OCI-LY7 (cell line): Measurements from ENCODE around the gene NRN1. TPM values are rescaled to one million over a fixed set of nuclear protein-coding genes. Genes with fewer than 3 reads are reported as not detected.

Source experiments
- BruUV-seq: library from RNA; stranded (reverse); fragments of 400-500 nt; replicated peaks from 2 replicates; lab custom pipeline; 2021; lab: Mats Ljungman, UMichigan
- CTCF ChIA-PET: fragments of 300-600 bp; sonication (Branson Sonifier 250); formaldehyde crosslinking; loops from one replicate; lab custom pipeline; 2022; ENCODE audit warnings: antibody characterized with exemption; ENCODE audit not compliant: unreplicated experiment; lab: Charles Lee
- POLR2A ChIA-PET: fragments of 300-600 bp; sonication (Branson Sonifier 250); formaldehyde crosslinking; loops from one replicate; lab custom pipeline; 2022; ENCODE audit warnings: antibody characterized with exemption; lab: Charles Lee
- DNase-seq: peaks from one replicate; pipeline ENCODE4 v3.0.0-alpha.2; 2015; ENCODE audit warnings: low spot score
- H2AFZ ChIP-seq: fragments of 200-600 bp; sonication (generic), shearing (Covaris generic); 2 replicates; pipeline ENCODE4 v1.6.1; 2014; ENCODE audit warnings: mild to moderate bottlenecking, antibody characterized with exemption, low read length, moderate library complexity
- H3K27ac ChIP-seq: fragments of 200-600 bp; sonication (generic); 2 replicates; pipeline ENCODE4 v1.5.1; 2014; ENCODE audit warnings: mixed run types, low read depth, mild to moderate bottlenecking, moderate library complexity, low read length, inconsistent platforms; ENCODE audit not compliant: poor library complexity, severe bottlenecking
- H3K36me3 ChIP-seq: fragments of 200-600 bp; sonication (generic); 2 replicates; pipeline ENCODE4 v1.6.1; 2014; ENCODE audit warnings: mild to moderate bottlenecking, antibody characterized with exemption, low read length, moderate library complexity, mixed read lengths; ENCODE audit not compliant: insufficient read depth
- H3K4me1 ChIP-seq: fragments of 200-600 bp; sonication (generic); 2 replicates; pipeline ENCODE4 v1.5.1; 2014; ENCODE audit warnings: mild to moderate bottlenecking, low read length; ENCODE audit not compliant: insufficient read depth, poor library complexity, severe bottlenecking
- H3K4me2 ChIP-seq: fragments of 200-600 bp; sonication (generic); 2 replicates; pipeline ENCODE4 v1.6.1; 2014; ENCODE audit warnings: mild to moderate bottlenecking, low read length
- H3K4me3 ChIP-seq: fragments of 200-600 bp; sonication (generic); 2 replicates; pipeline ENCODE4 v1.5.1; 2014; ENCODE audit warnings: mild to moderate bottlenecking, low read depth, low read length; ENCODE audit not compliant: poor library complexity, severe bottlenecking
- H3K79me2 ChIP-seq: fragments of 200-600 bp; sonication (generic); 2 replicates; pipeline ENCODE4 v1.6.1; 2016; ENCODE audit warnings: low read depth, mild to moderate bottlenecking, low read length, moderate library complexity, mixed read lengths; ENCODE audit not compliant: insufficient read depth
- H3K9me2 ChIP-seq: fragments of 200-600 bp; sonication (generic); 2 replicates; pipeline ENCODE4 v1.6.1; 2016; ENCODE audit warnings: mild to moderate bottlenecking, low read length, mixed read lengths; ENCODE audit not compliant: insufficient read depth
- H3K9me3 ChIP-seq: fragments of 200-600 bp; sonication (generic); 2 replicates; pipeline ENCODE4 v1.6.1; 2014; ENCODE audit warnings: mild to moderate bottlenecking, mixed run types, low read length, mixed read lengths
- H4K20me1 ChIP-seq: fragments of 200-600 bp; sonication (generic); 2 replicates; pipeline ENCODE4 v1.6.1; 2014; ENCODE audit warnings: mild to moderate bottlenecking, antibody characterized with exemption, low read length, moderate library complexity, mixed read lengths; ENCODE audit not compliant: insufficient read depth
- EZH2phosphoT487 ChIP-seq: fragments of 200-600 bp; sonication (generic); IDR thresholded peaks from 2 replicates; pipeline ENCODE4 v1.6.1; 2018; ENCODE audit warnings: low read depth, borderline replicate concordance, mild to moderate bottlenecking, mixed run types, antibody characterized with exemption, low read length, moderate library complexity, mixed read lengths
- intact Hi-C: fragments of 100-400 bp; cut with micrococcal nuclease; formaldehyde crosslinking; loops from one replicate; pipeline ENCODE4 v1.10.0; 2022; ENCODE audit not compliant: unreplicated experiment
- total RNA-seq, 2 experiments: library from RNA; depleted of rRNA in 1 of 2; stranded (reverse); fragments of >200 nt in 1 of 2; shearing (Covaris generic) in 1 of 2; gene quantifications; 2 replicates each; pipeline ENCODE4 v1.2.3, GENCODE V29; 2014 to 2022
- TF ChIP-seq, protein P1 (sequence below): fragments of 200-600 bp; sonication (generic); conservative IDR thresholded peaks from 2 replicates; pipeline ENCODE4 v1.5.1; 2014; ENCODE audit warnings: mild to moderate bottlenecking, antibody characterized with exemption, low read length, moderate library complexity, mixed read lengths

The NRN1 gene
- total RNA-seq, 2 experiments from 2014 or later: 6.4 to 24.8 TPM

DNA sequence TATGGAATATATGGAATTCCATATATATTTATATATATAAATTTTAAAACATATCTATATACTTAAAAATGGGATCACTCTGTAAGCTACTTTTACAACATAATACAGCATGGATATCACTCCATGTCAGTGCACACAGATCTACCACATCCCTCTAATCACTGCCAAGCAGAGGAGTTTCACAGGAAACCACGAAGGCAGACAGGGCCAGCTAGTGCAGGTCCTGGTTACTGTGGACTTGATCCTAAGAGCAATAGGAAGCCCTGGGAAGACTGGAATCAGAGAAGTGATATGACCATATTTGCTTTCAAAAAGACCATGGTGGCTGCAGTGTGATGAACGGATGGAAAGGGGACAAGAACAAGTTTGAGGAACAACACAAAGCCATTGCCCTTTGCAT, 40.0 kb upstream of the NRN1 start:
- no peak for DNase-seq
- Histone ChIP-seq H2AFZ (no peak overlapping the region), H3K36me3 (no peaks in the 10 kb centered on the region), H3K4me2 (no peak overlapping the region), H3K9me3 (no peaks in the 10 kb centered on the region), H3K4me3 (no peak overlapping the region), H3K4me1 (no peaks in the 10 kb centered on the region), H4K20me1 (no peaks in the 10 kb centered on the region), H3K27ac (no peak overlapping the region), H3K9me2 (no peaks in the 10 kb centered on the region), H3K79me2 (no peaks in the 10 kb centered on the region)
- ChIA-PET CTCF (no interaction called here), POLR2A (no interaction called here)
- no TSS peak for BruUV-seq
- intact Hi-C loops: no loop called here
- no peak for TF ChIP-seq EZH2phosphoT487
- TF ChIP-seq, protein P1, sequence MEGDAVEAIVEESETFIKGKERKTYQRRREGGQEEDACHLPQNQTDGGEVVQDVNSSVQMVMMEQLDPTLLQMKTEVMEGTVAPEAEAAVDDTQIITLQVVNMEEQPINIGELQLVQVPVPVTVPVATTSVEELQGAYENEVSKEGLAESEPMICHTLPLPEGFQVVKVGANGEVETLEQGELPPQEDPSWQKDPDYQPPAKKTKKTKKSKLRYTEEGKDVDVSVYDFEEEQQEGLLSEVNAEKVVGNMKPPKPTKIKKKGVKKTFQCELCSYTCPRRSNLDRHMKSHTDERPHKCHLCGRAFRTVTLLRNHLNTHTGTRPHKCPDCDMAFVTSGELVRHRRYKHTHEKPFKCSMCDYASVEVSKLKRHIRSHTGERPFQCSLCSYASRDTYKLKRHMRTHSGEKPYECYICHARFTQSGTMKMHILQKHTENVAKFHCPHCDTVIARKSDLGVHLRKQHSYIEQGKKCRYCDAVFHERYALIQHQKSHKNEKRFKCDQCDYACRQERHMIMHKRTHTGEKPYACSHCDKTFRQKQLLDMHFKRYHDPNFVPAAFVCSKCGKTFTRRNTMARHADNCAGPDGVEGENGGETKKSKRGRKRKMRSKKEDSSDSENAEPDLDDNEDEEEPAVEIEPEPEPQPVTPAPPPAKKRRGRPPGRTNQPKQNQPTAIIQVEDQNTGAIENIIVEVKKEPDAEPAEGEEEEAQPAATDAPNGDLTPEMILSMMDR: no peak

DNA sequence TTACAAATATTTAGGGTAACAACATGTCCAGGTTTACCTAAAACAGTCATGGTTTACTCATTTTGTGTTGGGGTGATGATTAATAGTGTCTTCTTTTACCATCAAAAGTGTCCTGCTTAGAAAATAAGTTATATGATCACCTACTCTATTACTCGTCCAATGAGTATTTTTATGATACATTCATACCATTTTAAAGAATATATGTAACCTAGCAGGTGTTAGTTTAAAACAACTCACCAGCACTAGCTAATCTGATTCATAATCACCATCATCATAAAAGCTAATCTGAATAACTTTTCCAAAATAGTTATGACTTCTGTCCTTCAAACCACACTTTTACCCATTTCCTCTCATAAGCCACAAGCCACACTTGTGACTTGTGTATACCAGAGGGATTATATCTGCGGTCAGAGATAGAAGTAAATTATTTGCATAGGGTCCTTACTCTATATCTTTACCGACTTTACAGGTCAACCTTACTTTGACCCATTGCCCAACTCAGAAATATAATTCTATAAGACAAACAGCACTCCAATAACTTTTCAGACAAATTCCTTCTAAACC, 33.3 kb upstream of the NRN1 start:
- no peak overlapping the region for H3K27ac ChIP-seq
- no peaks in the 10 kb centered on the region for H3K9me3 ChIP-seq
- no peak for TF ChIP-seq EZH2phosphoT487
- TF ChIP-seq, protein P1: no peak
- H4K20me1 ChIP-seq: no peaks in the 10 kb centered on the region
- no peak overlapping the region for H2AFZ ChIP-seq
- peaks cover 7% of the 10 kb centered on the region for H3K4me1 ChIP-seq
- no peak overlapping the region for H3K4me2 ChIP-seq
- ChIA-PET POLR2A (no interaction called here), CTCF (no interaction called here)
- no peaks in the 10 kb centered on the region for H3K9me2 ChIP-seq
- BruUV-seq: no TSS peak
- H3K79me2 ChIP-seq: no peaks in the 10 kb centered on the region
- DNase-seq: no peak
- no peaks in the 10 kb centered on the region for H3K36me3 ChIP-seq
- no peak overlapping the region for H3K4me3 ChIP-seq
- intact Hi-C loops: no loop called here

DNA sequence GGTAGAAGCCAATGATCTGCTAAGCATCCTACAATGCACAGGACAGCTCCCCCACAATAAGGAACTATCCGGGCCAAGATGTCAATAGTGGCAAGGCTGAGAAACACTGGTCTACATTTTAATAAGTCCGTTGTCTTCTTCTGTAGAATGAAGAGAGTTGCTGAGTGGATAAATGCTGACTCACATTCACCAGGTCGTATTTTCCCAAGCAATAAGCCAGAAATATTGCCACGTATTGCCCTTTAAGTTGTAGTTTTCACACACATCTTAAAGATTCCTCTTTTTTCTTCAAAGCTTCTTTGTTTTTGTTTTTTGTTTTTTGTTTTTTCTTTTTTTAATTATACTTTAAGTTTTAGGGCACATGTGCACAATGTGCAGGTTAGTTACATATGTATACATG, 30.5 kb upstream of the NRN1 start:
- no peaks in the 10 kb centered on the region for H3K79me2 ChIP-seq
- no peak overlapping the region for H3K4me2 ChIP-seq
- intact Hi-C loops: no loop called here
- DNase-seq: no peak
- CTCF ChIA-PET: no interaction called here
- BruUV-seq: no TSS peak
- POLR2A ChIA-PET: no interaction called here
- H3K9me2 ChIP-seq: no peaks in the 10 kb centered on the region
- H2AFZ ChIP-seq: no peak overlapping the region
- H3K4me3 ChIP-seq: no peak overlapping the region
- TF ChIP-seq, protein P1: no peak
- no peak for TF ChIP-seq EZH2phosphoT487
- no peak overlapping the region for H3K27ac ChIP-seq
- no peaks in the 10 kb centered on the region for H4K20me1 ChIP-seq
- peaks cover 7% of the 10 kb centered on the region for H3K4me1 ChIP-seq
- H3K9me3 ChIP-seq: no peaks in the 10 kb centered on the region
- no peaks in the 10 kb centered on the region for H3K36me3 ChIP-seq
